CD4-positive, alpha-beta T cell (primary cell): ENCODE measurements around the gene CGNL1. TPM values are rescaled to one million over a fixed set of nuclear protein-coding genes. Genes with fewer than 3 reads are reported as not detected.

Experiments used
- ATAC-seq: fragments of 200-7000 bp; cut with Tn5 transposase; one replicate; pipeline ENCODE4 v1.10.0; 2022; ENCODE audit warnings: mild to moderate bottlenecking; ENCODE audit not compliant: poor library complexity
- CTCF ChIA-PET: fragments of 350-600 bp; sonication (Branson Sonifier 250); formaldehyde crosslinking; loops from one replicate; lab custom pipeline; 2021; ENCODE audit warnings: antibody characterized with exemption, inconsistent platforms; lab: Charles Lee
- POLR2A ChIA-PET: fragments of 350-600 bp; sonication (Branson Sonifier 250); formaldehyde crosslinking; loops from one replicate; lab custom pipeline; 2021; ENCODE audit warnings: antibody characterized with exemption, inconsistent platforms; lab: Charles Lee
- DNase-seq, 14 experiments: peaks; one replicate each; pipeline ENCODE4 v3.0.0-alpha.2; 2013 to 2020; ENCODE audit warnings: mixed read lengths in 2 of 14
- H3K27ac ChIP-seq, 2 donors: one replicate each; pipeline versions ENCODE4 v1.5.1 to v1.7.0; 2013; ENCODE audit warnings: low read length in 2 of 2, low read depth in 1 of 2, mild to moderate bottlenecking in 1 of 2
- H3K27me3 ChIP-seq, 2 experiments: 1 replicate in 1 of 2; 2 replicates in 1 of 2; pipeline versions ENCODE4 v1.6.1 to v1.7.0; 2013; ENCODE audit warnings: low read length in 2 of 2, control low read depth in 1 of 2, mild to moderate bottlenecking in 1 of 2, moderate library complexity in 1 of 2; ENCODE audit not compliant: insufficient read depth in 2 of 2, control insufficient read depth in 1 of 2
- H3K36me3 ChIP-seq: one replicate; pipeline ENCODE4 v1.6.1; 2013; ENCODE audit warnings: low read length, control low read depth; ENCODE audit not compliant: insufficient read depth
- H3K4me1 ChIP-seq: one replicate; pipeline ENCODE4 v1.6.1; 2013; ENCODE audit warnings: low read length, control low read depth; ENCODE audit not compliant: insufficient read depth
- H3K4me3 ChIP-seq: one replicate; pipeline ENCODE4 v1.5.1; 2013; ENCODE audit warnings: mild to moderate bottlenecking, low read length, moderate library complexity
- H3K9me3 ChIP-seq, 2 experiments: 1 replicate in 1 of 2; 2 replicates in 1 of 2; pipeline versions ENCODE4 v1.6.1 to v1.7.0; 2013; ENCODE audit warnings: low read length in 2 of 2, mild to moderate bottlenecking in 2 of 2, control low read depth in 1 of 2, moderate library complexity in 1 of 2; ENCODE audit not compliant: control insufficient read depth in 1 of 2, insufficient read depth in 1 of 2
- H3K27ac Mint-ChIP-seq: one replicate; pipeline ENCODE4 v1.8.0; 2020; ENCODE audit warnings: mixed read lengths
- H3K27me3 Mint-ChIP-seq: one replicate; pipeline ENCODE4 v1.8.0; 2021; ENCODE audit warnings: mixed read lengths
- H3K36me3 Mint-ChIP-seq: one replicate; pipeline ENCODE4 v1.8.0; 2021; ENCODE audit warnings: low read depth, mixed read lengths
- H3K4me1 Mint-ChIP-seq: one replicate; pipeline ENCODE4 v1.8.0; 2021; ENCODE audit warnings: low read depth, mixed read lengths
- H3K4me3 Mint-ChIP-seq: one replicate; pipeline ENCODE4 v1.8.0; 2020; ENCODE audit warnings: mild to moderate bottlenecking, mixed read lengths
- H3K9me3 Mint-ChIP-seq: one replicate; pipeline ENCODE4 v1.8.0; 2020; ENCODE audit warnings: mixed read lengths
- CTCF ChIP-seq: fragments of 200-600 bp; IDR thresholded peaks from one replicate; pipeline ENCODE4 v1.8.0; 2022; ENCODE audit warnings: antibody characterized with exemption, mild to moderate bottlenecking
- intact Hi-C, 2 experiments: fragments of 100-400 bp; cut with DNase I in 1 of 2; cut with micrococcal nuclease in 1 of 2; formaldehyde crosslinking; loops; one replicate each; pipeline versions ENCODE4 v1.15.1 to v1.9.0; 2023 to 2025; cut with DNase I, micrococcal nuclease
- total RNA-seq, 174 experiments: library from RNA in 2 of 174; stranded (reverse) in 2 of 174; gene quantifications; one replicate each; pipeline ENCODE4 v1.2.3 and lab custom pipeline; 2021 to 2026

CGNL1 gene
- total RNA-seq, 2 experiments from 2014 or later = not detected

- H3K4me1 ChIP-seq = no peaks in the 10 kb centered on the region
- Mint-ChIP-seq H3K36me3 (no peaks in the 10 kb centered on the region), H3K9me3 (no peaks in the 10 kb centered on the region), H3K27me3 (peaks cover 18% of the 10 kb centered on the region), H3K4me1 (no peaks in the 10 kb centered on the region), H3K27ac (no peak overlapping the region), H3K4me3 (no peak overlapping the region)
- ChIA-PET POLR2A (no interaction called here), CTCF (no interaction called here)
- DNase-seq (no peak), ATAC-seq (no peak)
- no peak overlapping the region for H3K4me3 ChIP-seq
- TF ChIP-seq CTCF = no peak
- intact Hi-C loops = loop anchor here in 1 of 2 experiments (5.0 kb wide), 2 partner anchors 198 to 1048 kb away; no protein-coding TSS in a partner anchor
- no peaks in the 10 kb centered on the region for H3K9me3 ChIP-seq
- no peaks in the 10 kb centered on the region for H3K27me3 ChIP-seq
- H3K27ac ChIP-seq = no peak overlapping the region
- no peaks in the 10 kb centered on the region for H3K36me3 ChIP-seq
These were observed 163.9 kb downstream of the CGNL1 start for GRCh38 chr15:57540211-57540610.

GRCh38 chr15:57540736-57541135 lies 164.4 kb downstream of the CGNL1 start:
- Histone ChIP-seq H3K36me3 (no peaks in the 10 kb centered on the region), H3K4me1 (no peaks in the 10 kb centered on the region), H3K27me3 (no peaks in the 10 kb centered on the region), H3K4me3 (no peak overlapping the region), H3K9me3 (no peaks in the 10 kb centered on the region), H3K27ac (no peak overlapping the region)
- intact Hi-C loops = loop anchor here in 1 of 2 experiments (5.0 kb wide), 2 partner anchors 198 to 1048 kb away; no protein-coding TSS in a partner anchor
- POLR2A ChIA-PET = no interaction called here
- Mint-ChIP-seq H3K36me3 (no peaks in the 10 kb centered on the region), H3K27me3 (peaks cover 18% of the 10 kb centered on the region), H3K9me3 (no peaks in the 10 kb centered on the region), H3K27ac (no peak overlapping the region), H3K4me1 (no peaks in the 10 kb centered on the region), H3K4me3 (no peak overlapping the region)
- ATAC-seq (no peak), DNase-seq (no peak)
- no peak for TF ChIP-seq CTCF
- CTCF ChIA-PET = no interaction called here

- ATAC-seq (no peak), DNase-seq (no peak)
- Histone ChIP-seq H3K36me3 (no peaks in the 10 kb centered on the region), H3K4me3 (no peak overlapping the region), H3K27me3 (no peaks in the 10 kb centered on the region), H3K4me1 (no peaks in the 10 kb centered on the region), H3K9me3 (no peaks in the 10 kb centered on the region), H3K27ac (no peak overlapping the region)
- Mint-ChIP-seq H3K36me3 (no peaks in the 10 kb centered on the region), H3K4me1 (no peaks in the 10 kb centered on the region), H3K27me3 (peaks cover 18% of the 10 kb centered on the region), H3K9me3 (no peaks in the 10 kb centered on the region), H3K4me3 (no peak overlapping the region), H3K27ac (no peak overlapping the region)
- TF ChIP-seq CTCF = no peak
- CTCF ChIA-PET = interaction anchor here (1.2 kb wide), 1 partner anchor 13 kb away, joined by 3 read pairs; no protein-coding TSS in a partner anchor
- intact Hi-C loops = loop anchor here in 1 of 2 experiments (5.0 kb wide), 2 partner anchors 199 to 1049 kb away; no protein-coding TSS in a partner anchor
- POLR2A ChIA-PET = no interaction called here
These were observed 165.0 kb downstream of the CGNL1 start for GRCh38 chr15:57541271-57541670.
